ENCODE results near the gene GALK2.

Gene GALK2

DNA sequence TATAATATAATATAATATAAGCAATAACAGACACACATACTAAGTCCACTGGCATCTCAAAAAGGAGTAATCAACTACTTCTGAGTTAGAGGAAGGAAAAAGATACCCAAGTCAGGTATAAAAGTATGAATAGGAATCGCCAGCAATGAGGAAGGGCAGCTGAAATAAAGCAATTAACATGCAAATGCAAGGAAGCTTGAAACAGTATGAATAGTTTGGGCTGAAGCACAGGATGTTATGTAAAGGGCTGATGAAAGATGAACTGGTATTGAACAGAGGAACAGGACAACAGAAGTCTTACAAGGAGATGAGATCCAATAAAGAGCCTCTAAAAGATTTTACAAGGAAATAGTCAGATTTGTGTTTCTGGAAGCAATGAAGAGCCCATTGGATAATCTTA is 21.7 kb upstream of the GALK2 start:
- Histone ChIP-seq H3K9ac (ENCODE audit: low read depth, low read length) (no peak overlapping the region), H3K36me3 (ENCODE audit: control insufficient read depth, insufficient read depth, low read length) (peaks cover under 1% of the 10 kb centered on the region), H3K9me3 (ENCODE audit: control insufficient read depth, insufficient read depth, low read length) (no peaks in the 10 kb centered on the region), H3K4me1 (ENCODE audit: control insufficient read depth, insufficient read depth, low read length) (peaks cover 7% of the 10 kb centered on the region), H3K4me3 (ENCODE audit: low read depth, low read length) (no peak overlapping the region), H3K27me3 (ENCODE audit: control insufficient read depth, insufficient read depth, low read length) (no peaks in the 10 kb centered on the region)

DNA sequence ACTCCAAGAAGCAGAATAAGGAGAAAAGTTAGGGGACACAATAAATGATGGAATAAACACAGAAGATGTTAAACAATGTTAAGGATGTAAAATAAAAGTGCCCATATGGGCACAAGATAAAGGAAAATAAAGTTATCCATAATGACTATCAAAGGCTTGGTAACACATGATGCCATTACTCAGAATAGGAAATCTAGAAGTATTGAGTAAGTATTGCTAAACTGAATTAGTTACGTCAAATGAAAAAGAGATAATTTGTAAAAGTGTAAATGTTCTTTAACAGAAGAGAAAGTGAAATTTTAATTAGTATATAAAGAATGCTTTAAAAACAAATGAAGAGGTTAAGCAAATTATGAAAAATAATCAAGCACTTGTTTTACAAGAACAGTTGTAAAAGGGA is 21.3 kb upstream of the GALK2 start:
- H3K4me3 ChIP-seq (ENCODE audit: low read depth, low read length) = no peak overlapping the region
- no peaks in the 10 kb centered on the region for H3K9me3 ChIP-seq (ENCODE audit: control insufficient read depth, insufficient read depth, low read length)
- H3K4me1 ChIP-seq (ENCODE audit: control insufficient read depth, insufficient read depth, low read length) = peaks cover 7% of the 10 kb centered on the region
- no peaks in the 10 kb centered on the region for H3K36me3 ChIP-seq (ENCODE audit: control insufficient read depth, insufficient read depth, low read length)
- H3K27me3 ChIP-seq (ENCODE audit: control insufficient read depth, insufficient read depth, low read length) = no peaks in the 10 kb centered on the region
- no peak overlapping the region for H3K9ac ChIP-seq (ENCODE audit: low read depth, low read length)

GRCh38 chr15:49151831-49152230 is 18.2 kb upstream of the GALK2 start:
- Histone ChIP-seq H3K4me3 (ENCODE audit: low read depth, low read length) (no peak overlapping the region), H3K9me3 (ENCODE audit: control insufficient read depth, insufficient read depth, low read length) (no peaks in the 10 kb centered on the region), H3K27me3 (ENCODE audit: control insufficient read depth, insufficient read depth, low read length) (no peaks in the 10 kb centered on the region), H3K36me3 (ENCODE audit: control insufficient read depth, insufficient read depth, low read length) (no peaks in the 10 kb centered on the region), H3K4me1 (ENCODE audit: control insufficient read depth, insufficient read depth, low read length) (peaks cover 7% of the 10 kb centered on the region), H3K9ac (ENCODE audit: low read depth, low read length) (no peak overlapping the region)

- H3K4me1 ChIP-seq (ENCODE audit: control insufficient read depth, insufficient read depth, low read length) = peaks cover 7% of the 10 kb centered on the region
- H3K4me3 ChIP-seq (ENCODE audit: low read depth, low read length) = no peak overlapping the region
These were observed 17.3 kb upstream of the GALK2 start for GRCh38 chr15:49152552-49153312.

GRCh38 chr15:49154359-49154758 is 15.7 kb upstream of the GALK2 start:
- H3K4me3 ChIP-seq (ENCODE audit: low read depth, low read length) = peak overlapping the region; percentile 94
- no peaks in the 10 kb centered on the region for H3K4me1 ChIP-seq (ENCODE audit: control insufficient read depth, insufficient read depth, low read length)
- H3K27me3 ChIP-seq (ENCODE audit: control insufficient read depth, insufficient read depth, low read length) = no peaks in the 10 kb centered on the region
- no peaks in the 10 kb centered on the region for H3K9me3 ChIP-seq (ENCODE audit: control insufficient read depth, insufficient read depth, low read length)
- H3K36me3 ChIP-seq (ENCODE audit: control insufficient read depth, insufficient read depth, low read length) = no peaks in the 10 kb centered on the region
- peak overlapping the region; percentile 96 for H3K9ac ChIP-seq (ENCODE audit: low read depth, low read length)

More at GRCh38 chr15:49152552-49153312, 17.3 kb upstream of the GALK2 start:
- Histone ChIP-seq H3K27me3 (ENCODE audit: control insufficient read depth, insufficient read depth, low read length) (no peaks in the 10 kb centered on the region), H3K36me3 (ENCODE audit: control insufficient read depth, insufficient read depth, low read length) (no peaks in the 10 kb centered on the region), H3K9ac (ENCODE audit: low read depth, low read length) (no peak overlapping the region), H3K9me3 (ENCODE audit: control insufficient read depth, insufficient read depth, low read length) (no peaks in the 10 kb centered on the region)

DNA sequence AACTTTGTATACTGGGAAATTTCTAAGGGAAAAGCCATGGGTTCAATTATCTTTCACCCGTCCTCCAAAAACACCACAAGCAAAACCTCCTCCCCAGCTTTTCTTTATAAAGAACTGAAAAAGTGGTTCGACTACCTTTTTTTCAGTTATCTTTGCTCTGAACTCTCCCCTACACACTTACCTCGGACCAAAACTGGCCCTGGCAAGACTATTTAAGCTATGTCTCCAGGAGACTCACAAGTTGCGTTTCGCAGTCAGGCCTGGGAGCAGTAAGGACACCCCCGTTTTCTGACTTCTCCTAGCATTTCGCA is 15.3 kb upstream of the GALK2 start:
- Histone ChIP-seq H3K4me1 (ENCODE audit: control insufficient read depth, insufficient read depth, low read length) (no peaks in the 10 kb centered on the region), H3K36me3 (ENCODE audit: control insufficient read depth, insufficient read depth, low read length) (no peaks in the 10 kb centered on the region), H3K27me3 (ENCODE audit: control insufficient read depth, insufficient read depth, low read length) (no peaks in the 10 kb centered on the region), H3K9ac (ENCODE audit: low read depth, low read length) (peak overlapping the region; percentile 96), H3K4me3 (ENCODE audit: low read depth, low read length) (peak overlapping the region; percentile 94), H3K9me3 (ENCODE audit: control insufficient read depth, insufficient read depth, low read length) (no peaks in the 10 kb centered on the region)

DNA sequence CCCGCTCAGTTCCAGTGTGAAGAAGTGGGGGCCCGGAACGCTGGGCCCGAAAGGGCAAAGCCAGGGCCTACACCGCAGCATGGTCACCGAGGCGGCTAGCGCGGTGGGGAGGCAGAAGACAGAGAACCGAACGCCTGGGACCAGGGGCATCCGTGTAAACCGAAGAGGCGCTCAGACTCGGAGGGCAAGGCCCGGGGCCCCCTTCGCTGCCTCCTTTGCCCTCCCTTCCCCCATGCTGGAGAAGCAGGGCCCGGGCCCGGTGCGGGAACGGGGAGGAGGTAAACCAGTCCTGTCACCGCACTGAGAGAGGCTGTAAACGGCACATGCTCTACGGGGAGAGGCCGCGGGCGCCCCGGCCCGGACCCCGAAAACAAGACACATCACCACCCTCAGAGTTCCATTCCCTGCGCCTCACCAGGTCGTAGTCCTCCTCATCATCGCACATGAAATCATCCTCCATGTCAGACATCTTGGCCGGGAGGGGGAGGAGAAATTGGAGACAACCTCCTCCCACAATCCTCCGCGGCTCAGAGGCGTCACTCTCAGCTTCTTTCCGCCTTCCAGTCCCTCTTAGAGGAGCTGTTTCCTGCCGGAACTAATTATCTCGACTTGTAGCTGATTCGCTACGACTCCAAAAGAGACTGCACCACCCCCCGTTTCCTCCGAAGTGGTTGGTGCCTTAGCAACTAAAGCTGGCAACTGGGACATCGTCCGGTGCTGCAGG is 14.8 kb upstream of the GALK2 start, which contains the start of gene COPS2:
TSS of gene COPS2 (minus strand) at position 490 of the 724 bp plus-strand sequence. CDS start at position 469, 21 bp downstream.
- Histone ChIP-seq H3K36me3 (ENCODE audit: control insufficient read depth, insufficient read depth, low read length) (no peaks in the 10 kb centered on the region), H3K9ac (ENCODE audit: low read depth, low read length) (peak within 1 kb of the TSS; percentile 96), H3K9me3 (ENCODE audit: control insufficient read depth, insufficient read depth, low read length) (no peaks in the 10 kb centered on the region), H3K27me3 (ENCODE audit: control insufficient read depth, insufficient read depth, low read length) (no peaks in the 10 kb centered on the region), H3K4me1 (ENCODE audit: control insufficient read depth, insufficient read depth, low read length) (no peaks in the 10 kb centered on the region), H3K4me3 (ENCODE audit: low read depth, low read length) (peak within 1 kb of the TSS; percentile 94)

DNA sequence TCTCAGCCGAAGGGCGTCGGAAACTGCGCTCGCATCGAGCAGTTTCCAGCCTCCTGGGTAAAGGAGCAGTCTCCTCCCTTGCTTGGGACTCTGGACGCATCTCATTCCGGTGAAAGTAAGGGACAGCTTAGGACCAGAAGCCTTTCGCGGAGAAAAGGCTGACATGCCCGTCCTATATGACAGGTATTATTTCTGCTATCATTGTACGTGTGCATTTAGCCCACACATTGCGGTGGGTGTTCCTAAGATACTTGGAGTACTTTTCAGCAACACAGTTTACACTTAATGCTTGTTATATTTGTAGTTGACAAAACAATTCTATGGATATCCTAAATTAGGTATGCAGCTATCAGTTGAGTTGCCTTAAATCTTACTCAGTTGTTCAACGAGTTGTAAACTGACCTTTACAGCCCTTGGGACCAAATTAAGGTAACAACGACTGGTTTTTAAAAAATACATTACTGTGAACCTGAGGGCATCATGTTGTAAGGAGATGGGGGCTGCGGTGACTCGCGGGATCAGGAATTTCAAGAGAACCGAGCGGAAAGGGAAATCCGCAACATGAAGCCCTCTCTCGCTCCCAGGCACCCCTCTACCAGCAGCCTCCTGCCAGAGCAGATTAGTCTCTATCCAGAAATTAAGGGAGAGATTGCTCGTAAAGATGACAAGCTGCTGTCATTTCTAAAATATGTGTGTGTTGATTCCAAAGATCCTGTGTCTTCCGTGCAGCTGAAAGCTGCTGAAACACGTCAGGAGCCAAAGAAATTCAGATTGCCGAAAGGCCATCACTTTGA is 14.0 kb upstream of the GALK2 start:
- Histone ChIP-seq H3K9me3 (ENCODE audit: control insufficient read depth, insufficient read depth, low read length) (no peaks in the 10 kb centered on the region), H3K27me3 (ENCODE audit: control insufficient read depth, insufficient read depth, low read length) (no peaks in the 10 kb centered on the region), H3K9ac (ENCODE audit: low read depth, low read length) (peak overlapping the region; percentile 41)

GRCh38 chr15:49163678-49164077 is 6.4 kb upstream of the GALK2 start:
- Histone ChIP-seq H3K27me3 (ENCODE audit: control insufficient read depth, insufficient read depth, low read length) (no peaks in the 10 kb centered on the region), H3K4me1 (ENCODE audit: control insufficient read depth, insufficient read depth, low read length) (no peaks in the 10 kb centered on the region), H3K36me3 (ENCODE audit: control insufficient read depth, insufficient read depth, low read length) (no peaks in the 10 kb centered on the region), H3K4me3 (ENCODE audit: low read depth, low read length) (no peak overlapping the region), H3K9ac (ENCODE audit: low read depth, low read length) (no peak overlapping the region), H3K9me3 (ENCODE audit: control insufficient read depth, insufficient read depth, low read length) (no peaks in the 10 kb centered on the region)

More for the DNA sequence above, 14.0 kb upstream of the GALK2 start:
- Histone ChIP-seq H3K4me3 (ENCODE audit: low read depth, low read length) (peak overlapping the region; percentile 94), H3K4me1 (ENCODE audit: control insufficient read depth, insufficient read depth, low read length) (no peaks in the 10 kb centered on the region), H3K36me3 (ENCODE audit: control insufficient read depth, insufficient read depth, low read length) (no peaks in the 10 kb centered on the region)

- peaks cover 6% of the 10 kb centered on the region for H3K27me3 ChIP-seq (ENCODE audit: control insufficient read depth, insufficient read depth, low read length)
- H3K4me1 ChIP-seq (ENCODE audit: control insufficient read depth, insufficient read depth, low read length) = no peaks in the 10 kb centered on the region
- H3K9ac ChIP-seq (ENCODE audit: low read depth, low read length) = no peak overlapping the region
- H3K9me3 ChIP-seq (ENCODE audit: control insufficient read depth, insufficient read depth, low read length) = no peaks in the 10 kb centered on the region
- no peaks in the 10 kb centered on the region for H3K36me3 ChIP-seq (ENCODE audit: control insufficient read depth, insufficient read depth, low read length)
- H3K4me3 ChIP-seq (ENCODE audit: low read depth, low read length) = no peak overlapping the region
These were observed 5.2 kb upstream of the GALK2 start for GRCh38 chr15:49164865-49165264.

DNA sequence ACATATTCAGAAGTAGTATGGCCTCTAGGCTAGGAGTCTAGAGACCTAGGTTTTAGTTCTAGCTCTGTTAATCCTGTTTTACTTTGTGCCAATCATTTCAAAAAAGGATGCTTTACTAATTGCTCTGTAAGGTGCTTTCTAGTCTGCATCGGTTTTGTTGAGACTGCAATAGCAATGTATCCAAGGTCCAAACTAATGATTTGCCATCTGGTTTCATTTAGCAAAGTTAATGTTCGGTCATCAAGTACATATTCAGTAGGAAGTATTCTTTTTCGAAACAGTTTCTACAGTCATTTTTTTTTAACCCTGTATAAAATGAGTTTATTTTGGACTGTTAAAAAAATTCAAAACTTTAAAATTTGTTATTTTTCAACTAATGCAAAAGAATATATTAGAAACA is 2.0 kb upstream of the GALK2 start:
- Histone ChIP-seq H3K9me3 (ENCODE audit: control insufficient read depth, insufficient read depth, low read length) (no peaks in the 10 kb centered on the region), H3K4me1 (ENCODE audit: control insufficient read depth, insufficient read depth, low read length) (no peaks in the 10 kb centered on the region), H3K27me3 (ENCODE audit: control insufficient read depth, insufficient read depth, low read length) (peaks cover 6% of the 10 kb centered on the region), H3K9ac (ENCODE audit: low read depth, low read length) (no peak overlapping the region), H3K36me3 (ENCODE audit: control insufficient read depth, insufficient read depth, low read length) (no peaks in the 10 kb centered on the region), H3K4me3 (ENCODE audit: low read depth, low read length) (no peak overlapping the region)
